NCI-H1930 (cell line): Measurements from ENCODE around the gene ENOX1.

Experiments used
- DNase-seq, 2 experiments: peaks; one replicate each; lab custom pipeline; 2025; lab: John Stamatoyannopoulos, UW

The ENOX1 gene

GRCh38 chr13:43744261-43745031 is 42.3 kb downstream of the ENOX1 start:
- no peak for DNase-seq

DNA sequence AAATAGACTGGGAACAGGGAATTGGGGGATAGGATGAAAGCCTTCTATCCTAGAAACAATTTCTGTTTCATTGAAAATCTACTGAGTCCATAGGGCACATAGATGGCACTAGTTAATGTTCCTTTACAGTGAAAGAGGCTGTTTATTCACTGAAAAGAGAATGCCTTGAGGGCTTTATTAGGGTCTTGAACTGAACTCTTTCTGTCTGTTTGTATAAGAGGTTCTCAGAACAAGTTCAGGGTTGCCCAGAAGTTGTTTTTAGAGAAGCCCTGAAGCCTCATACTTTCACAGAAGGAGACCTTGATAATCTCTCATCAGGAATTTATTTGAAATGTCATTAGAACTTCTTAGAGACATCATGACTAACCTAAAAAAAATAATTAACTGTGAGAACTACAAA is 43.9 kb downstream of the ENOX1 start:
- DNase-seq = no peak

DNA sequence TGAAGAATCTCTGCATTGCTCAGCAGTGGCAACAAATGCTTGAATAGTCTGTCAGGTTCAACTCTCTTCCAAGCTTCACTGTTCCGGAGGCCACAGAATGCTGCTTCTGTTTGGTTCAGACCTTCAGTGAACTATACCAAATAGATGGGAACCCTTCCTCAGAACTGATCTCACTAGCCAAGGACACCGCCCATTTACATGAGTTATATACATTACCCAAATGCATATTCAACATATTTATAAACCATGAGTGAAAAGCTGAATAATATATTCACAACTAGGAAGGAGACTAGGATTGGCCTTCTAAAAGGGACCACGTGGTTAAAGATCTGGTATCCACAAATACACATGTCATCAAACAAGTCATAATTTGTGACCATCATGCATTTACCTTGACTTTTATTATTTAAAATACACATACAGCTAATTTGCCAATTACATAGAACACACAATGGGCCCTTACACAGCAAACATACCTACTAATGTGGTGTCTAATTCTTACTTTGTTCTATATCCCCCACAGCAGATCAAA is 49.3 kb downstream of the ENOX1 start:
- DNase-seq = no peak

GRCh38 chr13:43732726-43733125 is 54.0 kb downstream of the ENOX1 start:
- DNase-seq = no peak

GRCh38 chr13:43731296-43731695 is 55.5 kb downstream of the ENOX1 start:
- no peak for DNase-seq

GRCh38 chr13:43730642-43731041 is 56.1 kb downstream of the ENOX1 start:
- no peak for DNase-seq

- DNase-seq = no peak
Observed at GRCh38 chr13:43728421-43728820, 58.4 kb downstream of the ENOX1 start.

DNA sequence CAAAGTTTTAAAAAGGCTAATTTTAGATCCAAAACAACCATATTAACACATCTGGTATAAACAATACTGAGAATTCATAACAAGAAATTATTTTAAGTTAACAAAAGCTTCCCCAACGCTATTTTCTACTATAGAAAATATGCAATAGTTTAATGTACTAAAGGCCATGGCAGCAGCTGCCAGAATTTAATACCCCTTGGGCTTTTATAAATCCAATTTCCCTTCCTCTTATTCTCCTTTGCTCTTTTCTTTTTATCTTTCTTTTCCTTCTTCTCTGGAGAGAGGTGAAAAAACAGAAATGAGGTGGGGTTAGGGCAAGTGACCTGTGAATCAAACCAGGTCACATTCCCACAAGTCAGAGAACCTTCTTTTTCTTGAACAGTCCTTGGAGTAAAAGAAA is 58.9 kb downstream of the ENOX1 start:
- DNase-seq = no peak

DNA sequence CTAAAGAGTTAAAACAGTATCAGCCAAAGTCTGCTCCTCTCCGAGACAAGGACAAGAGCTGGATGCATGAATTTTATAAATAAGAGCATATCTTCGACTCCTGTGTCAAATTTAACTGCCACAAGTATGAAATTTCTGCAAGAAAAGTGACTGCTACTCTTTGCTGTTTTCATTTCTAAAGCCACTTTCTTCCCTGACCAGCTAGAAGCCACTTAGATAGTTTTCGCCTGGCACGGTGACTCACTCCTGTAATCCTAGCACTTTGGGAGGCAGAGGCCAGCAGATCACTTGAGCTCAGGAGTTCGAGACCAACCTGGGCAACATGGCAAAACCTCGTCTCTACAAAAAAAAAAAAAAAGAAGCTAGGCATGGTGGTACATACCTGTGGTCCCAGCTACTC is 61.3 kb downstream of the ENOX1 start:
- no peak for DNase-seq

GRCh38 chr13:43720780-43721397 is 65.9 kb downstream of the ENOX1 start:
- no peak for DNase-seq

DNA sequence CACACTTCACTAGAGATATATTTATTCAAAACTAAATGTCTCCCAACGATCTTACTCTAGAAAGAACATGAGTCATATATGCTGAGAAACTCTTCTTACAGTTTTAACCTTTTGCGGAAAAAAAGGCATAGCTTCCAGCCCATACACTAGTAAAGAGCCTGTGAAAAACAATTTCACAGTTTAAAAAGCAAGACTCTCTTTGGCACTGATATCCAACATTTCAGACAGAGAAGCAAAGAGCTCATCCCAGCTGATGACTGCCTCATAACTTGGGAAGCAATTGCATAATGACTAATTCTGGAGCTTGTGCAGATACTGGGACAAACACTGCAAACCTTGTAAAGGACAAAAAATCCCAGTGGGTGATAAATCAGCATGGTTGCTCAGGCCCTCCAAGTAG is 88.0 kb downstream of the ENOX1 start:
- DNase-seq = no peak

- no peak for DNase-seq
Observed at GRCh38 chr13:43698009-43698408, 88.8 kb downstream of the ENOX1 start.

GRCh38 chr13:43697323-43697722 is 89.4 kb downstream of the ENOX1 start:
- no peak for DNase-seq

DNA sequence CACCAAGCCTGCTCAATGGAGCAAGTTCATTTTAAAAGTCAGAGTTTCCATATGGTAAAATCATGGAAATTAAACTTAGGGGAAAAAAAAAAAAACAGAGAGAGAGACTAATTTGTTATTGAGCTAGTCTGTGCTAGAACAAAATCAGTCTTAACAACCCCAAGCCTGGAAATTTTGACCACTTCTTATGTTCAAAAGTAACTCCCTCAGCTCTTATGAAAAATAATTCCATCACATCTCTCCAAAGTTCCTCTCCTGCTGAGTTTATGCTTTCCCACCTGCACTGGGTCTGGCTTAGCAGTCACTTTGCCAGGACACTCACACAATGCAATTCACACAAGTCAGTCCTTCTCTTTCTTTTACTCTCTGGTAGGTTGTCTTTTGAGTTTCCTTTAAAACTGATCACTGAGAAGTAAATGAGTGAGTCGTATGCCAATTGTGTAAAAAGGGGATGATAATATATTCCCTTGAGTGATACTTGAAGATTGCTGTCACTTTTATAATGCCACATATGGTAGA is 92.6 kb downstream of the ENOX1 start:
- DNase-seq = no peak

DNA sequence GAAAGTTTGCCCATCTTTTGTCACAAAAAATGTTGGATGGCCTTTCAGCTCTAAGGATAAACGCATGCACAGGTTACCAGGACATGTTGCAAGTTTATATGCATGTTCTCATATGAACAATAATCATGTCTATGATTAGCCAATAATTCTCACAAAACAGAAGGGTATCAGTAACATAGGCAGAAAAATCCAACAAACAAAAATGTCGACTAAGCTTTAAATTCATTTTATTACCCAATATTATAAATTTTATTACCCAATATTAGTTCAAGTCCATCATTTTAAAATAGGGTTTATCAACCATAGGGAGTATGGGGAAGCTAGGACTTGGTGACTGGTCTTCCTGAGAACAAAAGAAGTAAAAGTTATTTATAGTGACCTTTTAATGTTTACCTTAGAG is 93.1 kb downstream of the ENOX1 start:
- no peak for DNase-seq

- no peak for DNase-seq
Observed at GRCh38 chr13:43688227-43688907, 98.4 kb downstream of the ENOX1 start.

- no peak for DNase-seq
Observed at GRCh38 chr13:43687038-43687437, 99.7 kb downstream of the ENOX1 start.

- no peak for DNase-seq
Observed at GRCh38 chr13:43686557-43686956, 100.2 kb downstream of the ENOX1 start.

DNA sequence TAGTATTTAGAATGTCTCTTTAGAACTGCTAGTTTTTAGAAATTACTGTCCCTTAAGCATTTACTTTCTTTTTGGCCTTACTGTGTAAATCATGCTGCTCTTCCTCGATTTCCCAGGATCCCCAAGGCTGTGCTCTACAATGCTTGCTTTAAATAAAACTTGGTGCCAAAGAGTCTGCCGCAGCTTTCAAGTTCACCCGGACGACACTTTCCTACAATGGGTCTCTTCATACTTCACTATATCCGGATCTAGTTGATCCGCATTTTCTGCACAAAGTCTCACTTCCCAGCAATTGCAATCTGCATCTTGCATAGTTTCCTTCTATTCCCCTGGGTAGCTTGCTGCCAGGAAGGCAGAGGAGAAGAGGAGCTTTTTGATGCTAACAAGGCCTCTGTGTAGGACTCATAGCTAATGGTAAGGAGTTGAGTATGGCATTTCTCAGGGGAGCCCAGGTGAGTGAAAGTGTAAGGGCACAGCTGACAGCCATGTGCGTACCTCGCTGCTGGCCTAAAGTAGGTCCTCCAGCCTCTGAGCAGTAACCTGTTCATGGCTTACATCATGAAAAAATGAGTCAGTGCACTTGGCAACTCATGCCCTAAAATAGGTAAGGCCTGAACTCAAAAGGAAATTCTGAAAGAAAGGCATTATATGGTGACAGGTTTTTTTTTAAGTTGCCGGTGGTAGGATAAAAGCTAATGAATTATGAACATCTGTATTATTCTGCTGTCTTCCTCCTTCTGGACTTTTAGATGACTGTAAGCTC is 101.6 kb downstream of the ENOX1 start:
- DNase-seq = no peak

- no peak for DNase-seq
Observed at GRCh38 chr13:43682701-43683100, 104.1 kb downstream of the ENOX1 start.

- DNase-seq = no peak
Observed at GRCh38 chr13:43676320-43676719, 110.5 kb downstream of the ENOX1 start.

- DNase-seq = no peak
Observed at GRCh38 chr13:43675577-43675976, 111.2 kb downstream of the ENOX1 start.
